HG03469 (cell line): ENCODE results near the gene TMPRSS4.

Source experiments
- ATAC-seq: cut with Tn5 transposase; IDR thresholded peaks from one replicate; pipeline ENCODE4 v1.9.1; 2021; ENCODE audit warnings: mild to moderate bottlenecking, moderate library complexity, moderate number of reproducible peaks; ENCODE audit not compliant: unreplicated experiment

Gene TMPRSS4

GRCh38 chr11:118151431-118151830 is 74.6 kb downstream of the TMPRSS4 start:
- ATAC-seq = no peak

GRCh38 chr11:118152020-118152551 is 75.2 kb downstream of the TMPRSS4 start:
- ATAC-seq = no peak

- no peak for ATAC-seq
These were observed 75.9 kb downstream of the TMPRSS4 start, which contains the start of gene SCN4B for GRCh38 chr11:118152552-118153471. SCN4B (minus strand) TSS chr11:118152823; CDS start chr11:118152673, 150 bp downstream.

- ATAC-seq = no peak
These were observed 76.6 kb downstream of the TMPRSS4 start for GRCh38 chr11:118153516-118153915.

- ATAC-seq = no peak
These were observed 77.1 kb downstream of the TMPRSS4 start for GRCh38 chr11:118153976-118154375.

- ATAC-seq = no peak
These were observed 77.8 kb downstream of the TMPRSS4 start for GRCh38 chr11:118154641-118155040.

- ATAC-seq = no peak
These were observed 79.1 kb downstream of the TMPRSS4 start for GRCh38 chr11:118155776-118156530.

GRCh38 chr11:118156531-118157185 is 79.8 kb downstream of the TMPRSS4 start:
- ATAC-seq = no peak

- no peak for ATAC-seq
These were observed 80.5 kb downstream of the TMPRSS4 start for GRCh38 chr11:118157186-118157895.

GRCh38 chr11:118161786-118162185 is 84.9 kb downstream of the TMPRSS4 start:
- ATAC-seq = no peak

GRCh38 chr11:118162846-118163245 is 86.0 kb downstream of the TMPRSS4 start:
- no peak for ATAC-seq

GRCh38 chr11:118163494-118163893 is 86.6 kb downstream of the TMPRSS4 start:
- no peak for ATAC-seq

- ATAC-seq = no peak
These were observed 88.0 kb downstream of the TMPRSS4 start for GRCh38 chr11:118164885-118165284.

GRCh38 chr11:118166641-118167040 is 89.8 kb downstream of the TMPRSS4 start:
- no peak for ATAC-seq

- no peak for ATAC-seq
These were observed 90.4 kb downstream of the TMPRSS4 start for GRCh38 chr11:118167253-118167652.

GRCh38 chr11:118167906-118168305 is 91.0 kb downstream of the TMPRSS4 start:
- ATAC-seq = no peak

GRCh38 chr11:118168316-118168715 is 91.4 kb downstream of the TMPRSS4 start:
- ATAC-seq = no peak

- ATAC-seq = no peak
These were observed 91.9 kb downstream of the TMPRSS4 start for GRCh38 chr11:118168751-118169150.

- ATAC-seq = no peak
These were observed 92.6 kb downstream of the TMPRSS4 start for GRCh38 chr11:118169300-118170140.
